GM21737 (cell line): ENCODE results near the gene LILRB3.
"Not testable (repeated sequence)": the region's sequence is repeated elsewhere in the genome, so short reads cannot be mapped to it uniquely, and the experiment has no call there.

Source experiments
- ATAC-seq: cut with Tn5 transposase; IDR thresholded peaks from one replicate; pipeline ENCODE4 v1.9.1; 2021; ENCODE audit warnings: mild to moderate bottlenecking, moderate library complexity; ENCODE audit not compliant: unreplicated experiment

The LILRB3 gene

GRCh38 chr19:54211235-54211634 lies 11.6 kb downstream of the LILRB3 start:
- ATAC-seq, result no peak

GRCh38 chr19:54209811-54210494 lies 12.9 kb downstream of the LILRB3 start:
- ATAC-seq, result no peak

- no peak for ATAC-seq
Measured at GRCh38 chr19:54209058-54209810, 13.6 kb downstream of the LILRB3 start.

GRCh38 chr19:54208784-54209057 lies 14.1 kb downstream of the LILRB3 start:
- no peak for ATAC-seq

GRCh38 chr19:54207983-54208783 lies 14.6 kb downstream of the LILRB3 start:
- ATAC-seq, result peak; percentile 28

- no peak for ATAC-seq
Measured at GRCh38 chr19:54207676-54207982, 15.2 kb downstream of the LILRB3 start.

- ATAC-seq, result not testable (repeated sequence)
Measured at GRCh38 chr19:54207193-54207592, 15.6 kb downstream of the LILRB3 start.

GRCh38 chr19:54206831-54207177 lies 16.0 kb downstream of the LILRB3 start:
- ATAC-seq, result no peak

GRCh38 chr19:54206030-54206830 lies 16.6 kb downstream of the LILRB3 start:
- no peak for ATAC-seq

GRCh38 chr19:54204767-54205468 lies 17.9 kb downstream of the LILRB3 start:
- ATAC-seq, result no peak

GRCh38 chr19:54203151-54203611 lies 19.6 kb downstream of the LILRB3 start:
- no peak for ATAC-seq

GRCh38 chr19:54201980-54202379 lies 20.8 kb downstream of the LILRB3 start:
- ATAC-seq, result no peak

GRCh38 chr19:54201172-54201701 lies 21.6 kb downstream of the LILRB3 start:
- no peak for ATAC-seq

GRCh38 chr19:54199401-54199800 lies 23.4 kb downstream of the LILRB3 start:
- no peak for ATAC-seq

- ATAC-seq, result no peak
Measured at GRCh38 chr19:54197121-54197520, 25.7 kb downstream of the LILRB3 start.

- no peak for ATAC-seq
Measured at GRCh38 chr19:54196536-54196935, 26.3 kb downstream of the LILRB3 start.

- ATAC-seq, result not testable (repeated sequence)
Measured at GRCh38 chr19:54194463-54194862, 28.3 kb downstream of the LILRB3 start.

- no peak for ATAC-seq
Measured at GRCh38 chr19:54193011-54193410, 29.8 kb downstream of the LILRB3 start.

- no peak for ATAC-seq
Measured at GRCh38 chr19:54191811-54192453, 30.9 kb downstream of the LILRB3 start.
